Liver (tissue), 3 donors: Measurements from ENCODE around the gene RAI1.

Experiments used
- CTCF ChIP-seq: fragments of 150-350 bp; IDR thresholded peaks from 2 replicates; pipeline ENCODE4 v1.5.1; 2017; ENCODE audit warnings: improper control_type of control experiment, low read depth, low read length; ENCODE audit not compliant: missing input control
- MAX ChIP-seq: IDR thresholded peaks from 2 replicates; pipeline ENCODE4 v1.6.1; 2016; ENCODE audit warnings: antibody characterized with exemption
- TAF1 ChIP-seq: conservative IDR thresholded peaks from 2 replicates; pipeline ENCODE4 v1.6.1; 2016; ENCODE audit warnings: antibody characterized with exemption, mild to moderate bottlenecking
- donor health status: healthy.
- donor health status: healthy.

- TF ChIP-seq CTCF (no peak), MAX (no peak), TAF1 (no peak)
Observed at GRCh38 chr17:17779015-17779611, 97.9 kb downstream of the RAI1 start.
